Lung (tissue), 12 donors: ENCODE data around the gene DGKB. TPM values are rescaled to one million over a fixed set of nuclear protein-coding genes. Genes with fewer than 3 reads are reported as not detected.

Experiments used
- ATAC-seq: fragments of 200-7000 bp; cut with Tn5 transposase; one replicate; pipeline ENCODE4 v1.9.1; 2020; ENCODE audit warnings: moderate number of reproducible peaks; ENCODE audit not compliant: insufficient read depth, low FRiP score
- DNase-seq, 3 donors: peaks; one replicate each; pipeline ENCODE4 v3.0.0-alpha.2; 2013 to 2017
- H3K27ac ChIP-seq, 2 donors: one replicate each; pipeline ENCODE4 v1.5.1; 2013; ENCODE audit warnings: mild to moderate bottlenecking in 2 of 2, moderate library complexity in 2 of 2, control low read depth in 1 of 2, inconsistent platforms in 1 of 2, low read depth in 1 of 2, low read length in 1 of 2
- H3K27me3 ChIP-seq, 3 donors: one replicate each; pipeline ENCODE4 v1.5.1; 2013; ENCODE audit warnings: low read length in 2 of 3; ENCODE audit not compliant: control insufficient read depth in 3 of 3, insufficient read depth in 3 of 3
- H3K36me3 ChIP-seq, 4 donors: one replicate each; pipeline ENCODE4 v1.5.1; 2013; ENCODE audit warnings: low read length in 4 of 4, mild to moderate bottlenecking in 1 of 4, moderate library complexity in 1 of 4; ENCODE audit not compliant: control insufficient read depth in 4 of 4, insufficient read depth in 4 of 4
- H3K4me1 ChIP-seq, 5 donors: one replicate each; pipeline ENCODE4 v1.5.1; 2013; ENCODE audit warnings: low read length in 5 of 5, mild to moderate bottlenecking in 2 of 5, moderate library complexity in 1 of 5; ENCODE audit not compliant: control insufficient read depth in 5 of 5, insufficient read depth in 5 of 5
- H3K4me3 ChIP-seq: one replicate; pipeline ENCODE4 v1.5.1; 2013; ENCODE audit warnings: mild to moderate bottlenecking, control low read depth, moderate library complexity
- H3K9ac ChIP-seq, 2 donors: one replicate each; pipeline ENCODE4 v1.5.1; 2013; ENCODE audit warnings: low read length in 2 of 2, control low read depth in 1 of 2; ENCODE audit not compliant: insufficient read depth in 1 of 2
- H3K9me3 ChIP-seq, 4 donors: one replicate each; pipeline ENCODE4 v1.5.1; 2013; ENCODE audit warnings: low read length in 3 of 4, mild to moderate bottlenecking in 1 of 4, moderate library complexity in 1 of 4; ENCODE audit not compliant: control insufficient read depth in 4 of 4, insufficient read depth in 3 of 4
- CTCF ChIP-seq: IDR thresholded peaks from 2 replicates; pipeline ENCODE4 v1.5.1; 2012; ENCODE audit warnings: mild to moderate bottlenecking; ENCODE audit errors: control extremely low read depth, extremely low read depth
- WGBS, 2 donors: extraction: QIAGEN DNeasy Blood & Tissue Kit; methylation state at CpG; one replicate each; pipeline ENCODE4 v1.1.7; 2013; 5-methylcytosine and 5-hydroxymethylcytosine counted together
- polyA plus RNA-seq, 2 donors: library from polyadenylated mRNA; stranded (reverse); fragments of 200-250 nt; gene quantifications; one replicate each; pipeline ENCODE4 v1.2.1, GENCODE V29; 2013
- total RNA-seq, 2 donors: library from RNA; depleted of rRNA in 1 of 2; stranded (reverse); fragments of >200 nt in 1 of 2; gene quantifications; one replicate each; pipeline ENCODE4 v1.2.1, GENCODE V29; 2014 to 2021
- donor health status: control.
- donor health status: control.
- donor health status: Bipolar disorder and iron deficiency.
- donor health status: healthy.
- donor health status: DM: yes; HTN: yes; CAD: no.

Gene DGKB
- total and polyA plus RNA-seq, 4 donors = under 0.01 to 0.57 (median 0.06) TPM; not detected in 1

- no peaks in the 10 kb centered on the region for H3K36me3 ChIP-seq
- ATAC-seq = no peak
- no peaks in the 10 kb centered on the region for H3K4me1 ChIP-seq
- H3K27ac ChIP-seq = no peak overlapping the region
- WGBS, 2 donors = 82 to 91% methylated on average over 5 of the region's 5 CpGs
- no peaks in the 10 kb centered on the region for H3K9me3 ChIP-seq
- no peaks in the 10 kb centered on the region for H3K27me3 ChIP-seq
- no peak for DNase-seq
- H3K9ac ChIP-seq = no peak overlapping the region
- TF ChIP-seq CTCF = no peak
- H3K4me3 ChIP-seq = no peak overlapping the region
Measured at GRCh38 chr7:14148974-14149373, 753.6 kb downstream of the DGKB start.

GRCh38 chr7:14147532-14147931 is 755.0 kb downstream of the DGKB start:
- Histone ChIP-seq H3K9ac (no peak overlapping the region), H3K4me3 (no peak overlapping the region), H3K36me3 (no peaks in the 10 kb centered on the region), H3K4me1 (no peaks in the 10 kb centered on the region), H3K9me3 (no peaks in the 10 kb centered on the region), H3K27me3 (no peaks in the 10 kb centered on the region), H3K27ac (no peak overlapping the region)
- WGBS, 2 donors = 64 to 79% methylated on average over 2 of the region's 2 CpGs
- ATAC-seq = no peak
- no peak for DNase-seq
- TF ChIP-seq CTCF = no peak

GRCh38 chr7:14144538-14144937 is 758.0 kb downstream of the DGKB start:
- H3K36me3 ChIP-seq = no peaks in the 10 kb centered on the region
- H3K9ac ChIP-seq = no peak overlapping the region
- 90% methylated on average over 2 of the region's 2 CpGs for WGBS, 2 donors
- no peak overlapping the region for H3K27ac ChIP-seq
- no peak for TF ChIP-seq CTCF
- DNase-seq (no peak), ATAC-seq (no peak)
- no peaks in the 10 kb centered on the region for H3K27me3 ChIP-seq
- H3K9me3 ChIP-seq = no peaks in the 10 kb centered on the region
- H3K4me3 ChIP-seq = no peak overlapping the region
- no peaks in the 10 kb centered on the region for H3K4me1 ChIP-seq

GRCh38 chr7:14144109-14144508 is 758.4 kb downstream of the DGKB start:
- DNase-seq (no peak), ATAC-seq (no peak)
- H3K9me3 ChIP-seq = no peaks in the 10 kb centered on the region
- 84 to 93% methylated on average over 1 of the region's 1 CpG for WGBS, 2 donors
- no peak overlapping the region for H3K9ac ChIP-seq
- no peaks in the 10 kb centered on the region for H3K36me3 ChIP-seq
- no peaks in the 10 kb centered on the region for H3K27me3 ChIP-seq
- H3K4me1 ChIP-seq = no peaks in the 10 kb centered on the region
- H3K27ac ChIP-seq = no peak overlapping the region
- no peak for TF ChIP-seq CTCF
- no peak overlapping the region for H3K4me3 ChIP-seq
